Jurkat, Clone E6-1 (cell line): ENCODE measurements around the gene SAP25.
"Not testable (repeated sequence)": the region's sequence is repeated elsewhere in the genome, so short reads cannot be mapped to it uniquely, and the experiment has no call there.

Experiments used
- DNase-seq: peaks from one replicate; pipeline ENCODE4 v3.0.0-alpha.2; 2011; ENCODE audit warnings: low read depth, low spot score
- H3K4me3 ChIP-seq: 2 replicates; pipeline ENCODE4 v1.5.1; 2011; ENCODE audit warnings: mild to moderate bottlenecking, low read length, control low read depth, moderate library complexity

The SAP25 gene

GRCh38 chr7:100566018-100566531 is 7.6 kb downstream of the SAP25 start:
- no peak for DNase-seq
- H3K4me3 ChIP-seq: no peak overlapping the region

DNA sequence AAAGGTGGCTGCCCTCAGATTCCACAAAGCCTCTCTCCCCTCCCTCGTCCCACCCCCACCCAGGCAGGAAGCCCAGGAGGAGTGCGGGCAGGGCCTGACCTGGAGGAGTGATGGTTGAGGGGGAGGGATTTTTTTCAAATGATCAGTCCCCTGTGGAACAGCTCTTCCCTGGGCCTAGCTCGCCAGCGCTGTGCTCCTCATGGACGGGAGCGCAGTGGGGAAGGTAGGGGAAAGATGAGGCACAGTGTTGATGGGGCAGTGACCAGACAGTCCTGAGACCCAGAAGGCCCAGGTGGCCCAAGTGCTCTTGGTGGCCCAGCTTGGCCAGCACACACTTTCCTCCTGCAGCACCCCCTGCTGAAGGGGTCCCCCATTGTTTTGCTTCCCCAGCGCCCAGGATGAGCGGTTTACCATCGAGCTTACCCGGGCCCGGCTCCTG is 8.5 kb downstream of the SAP25 start:
- no peak for DNase-seq
- no peak overlapping the region for H3K4me3 ChIP-seq

DNA sequence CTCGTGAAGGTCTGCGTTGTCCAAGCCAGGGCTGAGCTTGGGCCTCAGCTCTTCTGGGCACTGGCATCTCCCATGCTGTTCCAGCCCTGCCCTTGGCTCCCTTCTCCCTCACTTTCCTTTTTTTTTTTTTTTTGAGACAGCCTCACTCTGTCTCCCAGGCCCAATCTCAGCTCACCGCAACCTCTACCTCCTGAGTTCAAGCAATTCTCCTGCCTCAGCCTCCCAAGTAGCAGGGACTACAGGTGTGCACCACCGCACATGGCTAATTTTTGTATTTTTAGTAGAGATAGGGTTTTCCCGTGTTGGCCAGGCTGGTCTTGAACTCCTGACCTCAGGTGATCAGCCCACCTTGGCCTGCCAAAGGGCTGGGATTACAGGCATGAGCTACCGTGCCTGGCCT is 9.3 kb downstream of the SAP25 start:
- H3K4me3 ChIP-seq, DNase-seq: not testable (repeated sequence)

GRCh38 chr7:100563809-100564400 is 9.8 kb downstream of the SAP25 start:
- peak; percentile 65 for DNase-seq
- H3K4me3 ChIP-seq: no peak overlapping the region

- no peak for DNase-seq
- no peak overlapping the region for H3K4me3 ChIP-seq
Measured at GRCh38 chr7:100563100-100563564, 10.6 kb downstream of the SAP25 start.

- no peak overlapping the region for H3K4me3 ChIP-seq
- no peak for DNase-seq
Measured at GRCh38 chr7:100562195-100563099, 11.3 kb downstream of the SAP25 start.

DNA sequence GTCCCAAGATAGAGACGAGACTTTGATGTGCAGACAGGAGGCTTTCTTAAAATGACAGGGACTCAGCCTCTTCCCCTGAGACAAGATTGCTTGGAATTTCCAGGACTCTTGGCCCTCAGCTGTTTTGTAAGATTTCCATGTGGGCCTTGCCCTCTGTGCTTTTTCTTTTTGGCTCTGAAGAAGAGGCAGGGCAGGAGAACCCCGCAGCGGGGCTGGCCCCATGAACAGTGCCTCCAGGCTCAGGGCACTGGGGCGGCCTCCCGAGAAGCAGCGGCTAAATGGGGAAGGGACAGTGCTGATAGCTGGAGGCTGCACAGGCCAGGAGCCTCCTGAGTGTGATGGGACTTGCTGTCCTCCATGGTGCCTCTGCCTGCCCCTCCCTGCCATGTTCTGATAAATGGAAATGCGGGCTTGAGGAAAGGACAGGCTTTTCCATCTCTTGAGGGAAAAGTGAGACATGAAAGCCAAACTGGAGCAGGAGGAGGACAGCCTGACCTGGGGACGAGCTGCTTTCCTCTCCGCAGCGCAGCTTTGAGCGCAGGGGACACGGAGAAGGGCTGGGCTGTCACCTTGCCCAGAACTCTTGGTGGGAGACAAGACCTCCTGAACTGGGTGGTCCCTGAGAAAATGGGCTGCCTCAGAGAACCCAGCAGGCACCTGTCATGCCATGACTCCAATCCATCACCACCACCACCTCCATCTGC is 12.1 kb downstream of the SAP25 start:
- H3K4me3 ChIP-seq: no peak overlapping the region
- no peak for DNase-seq

DNA sequence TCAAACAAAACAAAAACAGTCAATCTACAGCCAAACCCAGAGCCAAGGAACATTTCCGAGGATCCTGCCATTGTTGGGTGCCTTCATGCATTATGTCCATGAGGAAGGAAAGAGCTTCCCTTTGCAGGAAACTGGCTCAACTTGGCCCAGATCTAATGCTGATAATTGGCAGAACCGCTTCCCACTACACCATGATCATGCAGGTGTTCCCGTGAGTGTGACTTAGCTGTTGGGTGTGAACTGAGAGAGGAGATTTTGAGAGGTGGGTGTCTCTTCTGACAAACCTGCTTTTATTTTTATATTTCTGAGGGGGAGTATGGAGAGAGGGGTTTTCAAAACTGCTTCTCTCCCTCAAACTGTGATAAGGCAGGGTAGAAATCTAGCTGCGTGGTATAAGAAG is 14.6 kb downstream of the SAP25 start:
- DNase-seq: no peak
- H3K4me3 ChIP-seq: no peak overlapping the region

DNA sequence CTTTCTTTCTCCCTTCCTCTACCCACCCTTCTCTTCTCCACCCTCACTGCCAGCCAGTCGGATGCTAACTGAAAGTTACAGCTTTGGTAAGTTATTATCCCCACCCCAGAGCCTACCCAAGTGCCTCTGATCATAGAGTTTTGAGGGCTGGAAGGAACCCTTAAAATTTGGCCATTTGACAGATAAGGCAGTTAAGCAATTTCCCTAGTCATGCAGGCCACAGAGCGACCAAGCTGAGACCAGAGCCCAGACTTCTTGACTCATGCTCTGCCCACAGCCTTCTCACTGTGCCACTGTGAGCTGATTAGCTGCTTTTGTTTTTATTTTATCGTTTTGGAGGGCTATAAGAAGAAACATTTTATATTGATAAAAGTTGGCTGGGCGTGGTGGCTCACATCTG is 17.2 kb downstream of the SAP25 start:
- H3K4me3 ChIP-seq: no peak overlapping the region
- DNase-seq: no peak

GRCh38 chr7:100555701-100556100 is 18.0 kb downstream of the SAP25 start:
- no peak for DNase-seq
- no peak overlapping the region for H3K4me3 ChIP-seq

GRCh38 chr7:100553032-100553431 is 20.7 kb downstream of the SAP25 start:
- DNase-seq: no peak
- H3K4me3 ChIP-seq: no peak overlapping the region

DNA sequence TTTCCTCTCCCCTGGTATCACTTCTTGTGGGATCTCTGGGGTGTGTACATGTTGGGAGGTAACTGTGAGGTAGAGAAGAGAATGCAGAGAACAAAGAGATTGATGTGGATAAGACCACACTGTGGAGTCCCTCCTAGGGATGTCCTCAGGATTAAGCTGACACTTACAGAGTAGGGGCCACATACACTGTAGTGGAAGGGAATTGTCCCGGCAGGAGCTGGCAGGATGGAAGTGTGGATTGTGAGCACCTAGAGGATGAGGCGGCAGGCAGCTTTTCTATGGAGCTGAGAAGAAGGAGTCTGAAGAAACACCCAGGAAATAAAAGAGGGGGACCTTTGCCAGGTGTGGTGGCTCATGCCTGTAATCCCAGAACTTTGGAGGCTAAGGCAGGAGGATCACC is 21.2 kb downstream of the SAP25 start:
- DNase-seq: no peak
- H3K4me3 ChIP-seq: no peak overlapping the region

GRCh38 chr7:100548446-100548845 is 25.3 kb downstream of the SAP25 start:
- H3K4me3 ChIP-seq, DNase-seq: not testable (repeated sequence)

GRCh38 chr7:100547872-100548271 is 25.8 kb downstream of the SAP25 start:
- DNase-seq: no peak

GRCh38 chr7:100546926-100547800 is 26.5 kb downstream of the SAP25 start:
- H3K4me3 ChIP-seq: no peak overlapping the region
- no peak for DNase-seq

More at GRCh38 chr7:100547872-100548271, 25.8 kb downstream of the SAP25 start:
- H3K4me3 ChIP-seq: no peak overlapping the region

DNA sequence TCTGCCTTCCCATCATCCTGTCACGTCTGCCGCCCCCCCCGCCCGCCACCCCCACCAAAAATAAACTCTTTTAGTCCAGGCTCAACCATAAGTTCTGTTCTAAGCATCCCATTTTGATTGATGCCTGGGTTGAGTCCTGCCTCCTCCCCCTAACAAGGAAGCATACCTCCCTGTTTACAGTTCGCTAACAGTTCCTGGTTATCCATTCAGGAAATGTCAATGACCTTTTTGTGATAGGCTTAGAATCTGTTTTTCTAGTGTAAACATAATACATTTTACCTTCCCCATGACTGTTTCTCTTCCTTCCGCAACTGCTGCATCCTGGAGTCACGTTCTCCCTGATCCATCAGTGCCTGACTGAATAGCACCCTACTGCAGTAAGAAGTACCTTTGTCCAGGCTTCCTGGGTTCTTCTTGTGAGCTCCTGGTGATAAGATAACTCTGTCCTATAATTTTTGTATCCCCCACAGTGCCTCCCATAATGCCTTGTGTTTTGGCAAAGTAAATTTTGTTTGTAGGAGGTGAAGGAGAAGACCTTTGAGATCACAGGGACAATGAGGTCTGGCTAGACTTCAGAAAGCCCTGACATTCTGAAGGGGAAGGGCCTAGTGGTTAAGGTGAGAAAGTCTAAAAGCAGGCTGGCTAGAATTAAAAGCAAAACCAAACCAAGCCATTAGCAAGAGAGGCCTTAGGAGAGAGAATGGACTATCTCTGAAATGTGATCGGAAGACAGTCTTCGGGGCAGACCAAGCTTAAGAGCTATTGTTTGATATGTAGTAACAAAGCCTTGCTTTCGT is 27.4 kb downstream of the SAP25 start:
- DNase-seq: no peak
- H3K4me3 ChIP-seq: no peak overlapping the region

DNA sequence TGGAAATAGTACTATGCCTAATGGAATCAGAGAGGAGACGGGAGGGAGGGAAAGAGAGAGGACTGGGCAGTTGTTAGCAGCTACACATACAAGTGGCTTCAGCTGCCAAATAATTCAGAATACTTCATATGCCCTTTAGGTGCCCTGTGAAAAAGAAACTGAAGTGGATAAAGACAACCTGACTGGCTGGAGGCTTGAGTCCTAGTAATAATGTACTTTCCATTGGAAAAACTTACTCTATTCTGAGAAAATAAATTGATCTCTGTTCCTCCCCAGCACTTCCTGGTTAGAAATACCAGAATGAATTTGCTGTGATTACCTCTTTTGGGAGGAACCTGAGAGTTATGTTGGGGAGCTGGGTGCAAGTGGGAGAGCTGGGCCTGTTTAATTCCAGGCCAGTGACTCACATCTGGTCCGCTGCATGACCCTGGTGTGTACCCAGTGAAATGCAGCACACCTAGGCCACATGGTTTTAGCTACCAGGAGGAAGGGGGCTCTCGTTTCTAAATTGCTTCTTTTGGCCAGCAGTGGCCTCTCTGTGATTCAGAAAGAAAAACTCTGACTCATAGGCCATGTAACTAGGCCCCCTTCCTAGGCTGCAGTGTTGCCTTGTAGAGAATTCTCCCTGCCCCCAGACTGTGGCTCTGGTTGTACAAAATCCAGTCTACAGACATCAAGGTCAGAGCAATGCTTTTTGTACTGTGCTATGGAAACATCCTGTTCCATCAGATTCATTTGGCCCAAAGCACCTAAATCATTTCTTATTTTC is 28.2 kb downstream of the SAP25 start:
- no peak overlapping the region for H3K4me3 ChIP-seq
- no peak for DNase-seq
